ENCODE results near the gene ARHGEF7. TPM values are rescaled to one million over a fixed set of nuclear protein-coding genes. Genes with fewer than 3 reads are reported as not detected.

Gene ARHGEF7
- total RNA-seq, 2 donors from 2014 or later = 57.9 to 97.3 TPM

DNA sequence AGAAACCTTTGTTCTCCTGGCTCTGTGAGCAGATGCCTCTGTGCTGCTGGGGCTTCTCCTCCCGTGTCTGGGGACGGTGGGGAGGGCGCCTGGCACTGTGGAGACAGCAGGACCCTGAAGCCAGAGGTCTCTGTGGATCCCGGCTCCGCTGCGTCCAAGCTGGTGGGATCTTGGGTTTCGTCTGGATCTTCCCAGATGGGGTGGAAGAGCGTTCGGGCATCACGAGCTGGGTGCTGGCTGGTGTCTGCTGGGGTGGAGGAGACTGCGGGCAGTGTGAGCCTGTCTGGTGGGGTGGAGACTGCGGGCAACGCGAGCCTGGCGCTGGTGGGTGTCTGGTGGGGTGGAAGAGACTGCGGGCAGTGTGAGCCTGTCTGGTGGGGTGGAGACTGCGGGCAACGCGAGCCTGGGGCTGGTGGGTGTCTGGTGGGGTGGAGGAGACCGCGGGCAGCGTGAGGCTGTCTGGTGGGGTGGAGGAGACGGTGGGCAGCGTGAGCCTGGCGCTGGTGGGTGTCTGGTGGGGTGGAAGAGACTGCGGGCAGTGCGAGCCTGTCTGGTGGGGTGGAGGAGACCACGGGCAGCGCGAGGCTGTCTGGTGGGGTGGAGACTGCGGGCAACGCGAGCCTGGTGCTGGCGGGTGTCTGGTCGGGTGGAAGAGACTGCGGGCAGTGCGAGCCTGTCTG, 211.0 kb downstream of the ARHGEF7 start:
- 86% methylated on average over 37 of the region's 37 CpGs for WGBS
- no peak for DNase-seq (ENCODE audit: low spot score)

GRCh38 chr13:111326621-111326965, 211.5 kb downstream of the ARHGEF7 start:
- Histone ChIP-seq H3K4me1 (replicated peaks) (no peaks in the 10 kb centered on the region), H3K36me3 (no peaks in the 10 kb centered on the region), H3K4me3 (no peak overlapping the region), H3K27me3 (replicated peaks; ENCODE audit: insufficient read depth) (no peaks in the 10 kb centered on the region), H3K9me3 (no peaks in the 10 kb centered on the region), H3K27ac (no peak overlapping the region)
- DNase-seq (ENCODE audit: low spot score) = no peak
- 89% methylated on average over 15 of the region's 15 CpGs for WGBS
- TF ChIP-seq POLR2AphosphoS5 (IDR thresholded peaks at IDR 0.05) (no peak), POLR2A (IDR thresholded peaks at IDR 0.05) (no peak)
- TF ChIP-seq, protein P1, sequence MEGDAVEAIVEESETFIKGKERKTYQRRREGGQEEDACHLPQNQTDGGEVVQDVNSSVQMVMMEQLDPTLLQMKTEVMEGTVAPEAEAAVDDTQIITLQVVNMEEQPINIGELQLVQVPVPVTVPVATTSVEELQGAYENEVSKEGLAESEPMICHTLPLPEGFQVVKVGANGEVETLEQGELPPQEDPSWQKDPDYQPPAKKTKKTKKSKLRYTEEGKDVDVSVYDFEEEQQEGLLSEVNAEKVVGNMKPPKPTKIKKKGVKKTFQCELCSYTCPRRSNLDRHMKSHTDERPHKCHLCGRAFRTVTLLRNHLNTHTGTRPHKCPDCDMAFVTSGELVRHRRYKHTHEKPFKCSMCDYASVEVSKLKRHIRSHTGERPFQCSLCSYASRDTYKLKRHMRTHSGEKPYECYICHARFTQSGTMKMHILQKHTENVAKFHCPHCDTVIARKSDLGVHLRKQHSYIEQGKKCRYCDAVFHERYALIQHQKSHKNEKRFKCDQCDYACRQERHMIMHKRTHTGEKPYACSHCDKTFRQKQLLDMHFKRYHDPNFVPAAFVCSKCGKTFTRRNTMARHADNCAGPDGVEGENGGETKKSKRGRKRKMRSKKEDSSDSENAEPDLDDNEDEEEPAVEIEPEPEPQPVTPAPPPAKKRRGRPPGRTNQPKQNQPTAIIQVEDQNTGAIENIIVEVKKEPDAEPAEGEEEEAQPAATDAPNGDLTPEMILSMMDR (IDR thresholded peaks at IDR 0.05) = no peak
- intact Hi-C loops (cut with DNase I) = no loop called here

More for the DNA sequence above, 211.0 kb downstream of the ARHGEF7 start:
- intact Hi-C loops (cut with DNase I) = no loop called here
- Histone ChIP-seq H3K4me3 (no peak overlapping the region), H3K4me1 (replicated peaks) (no peaks in the 10 kb centered on the region), H3K36me3 (no peaks in the 10 kb centered on the region), H3K9me3 (no peaks in the 10 kb centered on the region), H3K27ac (no peak overlapping the region), H3K27me3 (replicated peaks; ENCODE audit: insufficient read depth) (no peaks in the 10 kb centered on the region)
- TF ChIP-seq, protein P1 (IDR thresholded peaks at IDR 0.05) = no peak
- no peak for TF ChIP-seq POLR2A (IDR thresholded peaks at IDR 0.05)
- TF ChIP-seq POLR2AphosphoS5 (IDR thresholded peaks at IDR 0.05) = no peak

DNA sequence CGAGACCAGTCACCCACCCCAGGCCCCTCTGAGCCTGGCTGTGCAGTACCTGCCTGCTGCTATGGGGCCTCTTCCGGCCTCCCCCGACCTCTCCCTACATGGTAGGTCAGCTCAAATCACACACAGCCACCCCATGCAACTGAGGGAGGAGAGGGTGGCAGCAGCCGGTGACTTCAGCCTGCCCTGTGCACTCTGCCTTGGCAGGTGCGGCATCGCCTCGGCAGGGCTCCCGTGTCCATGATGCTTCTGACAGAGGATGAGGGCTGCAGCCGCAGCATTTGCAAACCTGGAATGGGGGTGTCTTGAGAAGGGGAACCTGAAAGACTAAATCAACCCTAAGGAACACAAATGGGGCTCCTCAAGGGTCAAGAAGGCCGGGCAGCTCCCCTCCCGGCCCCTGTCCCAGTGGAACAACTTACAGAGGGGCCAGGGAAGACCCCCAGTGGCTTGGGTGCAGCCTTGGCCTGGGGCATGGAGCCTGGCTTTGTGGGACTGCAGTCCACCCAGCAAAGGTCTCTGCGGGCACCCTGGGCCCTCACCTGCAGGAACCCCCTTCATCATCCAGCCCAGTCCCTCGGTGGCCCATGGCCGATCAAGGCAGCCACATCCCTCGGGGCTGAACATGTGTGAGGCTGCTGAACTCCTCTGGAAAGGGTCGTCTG, 212.0 kb downstream of the ARHGEF7 start:
- DNase-seq (ENCODE audit: low spot score) = no peak
- Histone ChIP-seq H3K4me3 (no peak overlapping the region), H3K27ac (no peak overlapping the region), H3K27me3 (replicated peaks; ENCODE audit: insufficient read depth) (no peaks in the 10 kb centered on the region), H3K9me3 (no peaks in the 10 kb centered on the region), H3K36me3 (no peaks in the 10 kb centered on the region), H3K4me1 (replicated peaks) (no peaks in the 10 kb centered on the region)
- WGBS = 82% methylated on average over 16 of the region's 16 CpGs
- intact Hi-C loops (cut with DNase I) = no loop called here
- TF ChIP-seq POLR2A (IDR thresholded peaks at IDR 0.05) (no peak), POLR2AphosphoS5 (IDR thresholded peaks at IDR 0.05) (no peak)
- TF ChIP-seq, protein P1 (IDR thresholded peaks at IDR 0.05) = no peak

GRCh38 chr13:111327730-111328573, 212.8 kb downstream of the ARHGEF7 start:
- intact Hi-C loops (cut with DNase I) = no loop called here
- H3K4me1 ChIP-seq (replicated peaks) = no peaks in the 10 kb centered on the region
- TF ChIP-seq, protein P1 (IDR thresholded peaks at IDR 0.05) = no peak
- no peak for TF ChIP-seq POLR2A (IDR thresholded peaks at IDR 0.05)
- no peak for TF ChIP-seq POLR2AphosphoS5 (IDR thresholded peaks at IDR 0.05)
- H3K27me3 ChIP-seq (replicated peaks; ENCODE audit: insufficient read depth) = no peaks in the 10 kb centered on the region
- DNase-seq (ENCODE audit: low spot score) = peak; percentile 2
- H3K4me3 ChIP-seq = no peak overlapping the region
- H3K27ac ChIP-seq = no peak overlapping the region
- 91% methylated on average over 32 of the region's 32 CpGs for WGBS
- no peaks in the 10 kb centered on the region for H3K9me3 ChIP-seq
- H3K36me3 ChIP-seq = no peaks in the 10 kb centered on the region
